Stimulated activated CD4-positive, alpha-beta T cell treated with anti-CD3 and anti-CD28 coated beads, Interleukin-15, amount 100 ng/mL, for 1 hour (primary cell): ENCODE results near the gene FPGT.
"Not testable (repeated sequence)": the region's sequence is repeated elsewhere in the genome, so short reads cannot be mapped to it uniquely, and the experiment has no call there.

Source experiments
- DNase-seq, 2 donors: peaks; one replicate each; pipeline ENCODE4 v3.0.0-alpha.2; 2020; ENCODE audit warnings: low read depth in 1 of 2, low spot score in 1 of 2

FPGT gene

GRCh38 chr1:74253243-74253824 is 55.3 kb downstream of the FPGT start:
- not testable (repeated sequence) for DNase-seq
